HG02763 (cell line): ENCODE data around the gene DPYD.
"Not testable (repeated sequence)": the region's sequence is repeated elsewhere in the genome, so short reads cannot be mapped to it uniquely, and the experiment has no call there.

Source experiments
- ATAC-seq: cut with Tn5 transposase; IDR thresholded peaks from one replicate; pipeline ENCODE4 v1.9.1; 2021; ENCODE audit warnings: mild to moderate bottlenecking, moderate library complexity; ENCODE audit not compliant: unreplicated experiment

The DPYD gene

DNA sequence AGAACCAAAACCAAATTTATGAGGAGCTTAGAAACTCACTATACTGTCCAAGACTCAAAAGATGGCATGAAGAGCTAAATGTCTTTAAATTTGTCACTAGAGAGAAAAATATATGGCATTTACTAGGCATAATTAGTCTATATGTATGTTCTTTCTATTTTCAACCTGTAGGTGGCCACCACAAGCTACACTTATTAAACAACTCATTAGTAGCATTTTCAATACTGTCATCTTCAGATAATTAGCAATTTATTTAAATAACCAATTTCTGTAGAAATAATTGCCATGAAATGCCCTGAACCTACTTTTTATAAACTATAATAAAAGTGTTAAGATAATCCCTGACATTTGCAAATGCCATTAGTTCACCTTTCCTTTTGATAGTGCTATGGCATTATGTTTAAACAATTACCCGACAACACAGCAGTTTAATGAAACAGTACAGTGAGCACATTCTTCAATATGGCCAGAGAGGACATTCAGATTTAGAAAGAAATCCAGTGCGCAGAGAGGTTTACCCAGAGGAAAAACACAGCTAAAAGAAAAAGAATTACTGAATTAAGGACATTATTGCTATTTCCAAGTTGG lies 676.8 kb downstream of the DPYD start:
- ATAC-seq = no peak

DNA sequence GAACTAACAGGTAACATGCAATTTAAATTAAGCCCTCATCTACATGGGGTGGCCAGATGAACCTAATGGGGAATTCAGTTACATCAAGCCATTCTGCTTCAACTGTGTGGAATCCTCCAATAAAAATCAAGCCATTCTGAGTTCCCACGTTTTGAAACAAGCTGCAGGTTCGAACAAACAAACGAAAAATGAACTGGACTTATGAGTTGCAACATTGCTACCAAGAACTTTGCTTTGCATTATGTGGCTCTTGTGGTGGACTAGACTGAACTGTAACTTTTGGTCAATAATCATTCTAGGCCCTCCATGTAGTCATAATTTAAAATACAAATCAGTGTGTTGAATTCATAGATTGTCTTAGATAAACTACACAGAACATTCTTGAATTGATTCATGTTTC lies 682.0 kb downstream of the DPYD start:
- no peak for ATAC-seq

- ATAC-seq = not testable (repeated sequence)
Measured at GRCh38 chr1:97231354-97231753, 689.5 kb downstream of the DPYD start.

- no peak for ATAC-seq
Measured at GRCh38 chr1:97212671-97213070, 708.2 kb downstream of the DPYD start.

- ATAC-seq = no peak
Measured at GRCh38 chr1:97210307-97210706, 710.5 kb downstream of the DPYD start.

DNA sequence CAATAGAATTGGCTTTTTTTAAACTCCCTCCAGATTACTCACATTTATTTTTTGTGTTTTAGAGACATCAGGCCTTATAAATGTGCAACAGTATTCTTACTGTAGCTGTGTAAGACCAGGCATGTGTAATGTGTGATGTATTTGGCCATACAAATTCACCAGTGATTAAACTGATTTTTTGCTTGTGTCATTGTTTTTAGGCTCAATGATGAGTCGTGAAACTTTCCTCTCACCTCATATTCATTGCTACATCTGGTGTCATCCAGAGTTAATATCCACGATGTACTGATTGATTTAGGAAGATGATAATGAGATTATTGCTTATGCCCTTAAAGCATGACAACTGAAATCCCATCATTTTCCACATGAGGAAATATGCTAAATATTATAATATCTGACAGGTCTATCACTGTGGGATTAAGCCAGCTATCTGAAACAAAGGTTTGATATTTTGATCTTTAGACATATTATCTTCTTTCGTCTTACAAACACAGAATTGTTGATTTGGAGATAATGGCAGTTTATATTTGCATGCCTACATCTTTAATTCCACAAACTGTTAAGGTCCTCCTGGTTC lies 711.4 kb downstream of the DPYD start:
- no peak for ATAC-seq

DNA sequence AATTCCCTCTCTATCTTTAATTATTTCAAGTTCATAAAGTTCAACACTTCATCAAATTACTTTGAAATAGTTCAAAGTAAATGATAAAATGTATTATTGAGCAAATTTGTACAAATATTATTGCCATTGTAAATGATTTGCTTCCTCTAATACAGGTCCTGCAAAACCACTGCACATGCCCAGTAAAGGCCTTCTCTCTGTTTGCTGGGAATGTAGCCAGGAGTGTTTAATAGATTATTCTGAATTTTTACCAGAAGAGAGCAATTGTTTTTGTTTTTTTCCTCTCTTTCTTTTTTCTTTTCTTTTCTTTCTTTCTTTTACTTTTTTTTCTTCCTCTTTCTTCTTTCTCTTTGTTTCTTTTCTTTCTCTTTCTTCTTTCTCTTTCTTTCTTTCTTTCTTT lies 713.0 kb downstream of the DPYD start:
- ATAC-seq = no peak

- no peak for ATAC-seq
Measured at GRCh38 chr1:97204468-97204867, 716.4 kb downstream of the DPYD start.

DNA sequence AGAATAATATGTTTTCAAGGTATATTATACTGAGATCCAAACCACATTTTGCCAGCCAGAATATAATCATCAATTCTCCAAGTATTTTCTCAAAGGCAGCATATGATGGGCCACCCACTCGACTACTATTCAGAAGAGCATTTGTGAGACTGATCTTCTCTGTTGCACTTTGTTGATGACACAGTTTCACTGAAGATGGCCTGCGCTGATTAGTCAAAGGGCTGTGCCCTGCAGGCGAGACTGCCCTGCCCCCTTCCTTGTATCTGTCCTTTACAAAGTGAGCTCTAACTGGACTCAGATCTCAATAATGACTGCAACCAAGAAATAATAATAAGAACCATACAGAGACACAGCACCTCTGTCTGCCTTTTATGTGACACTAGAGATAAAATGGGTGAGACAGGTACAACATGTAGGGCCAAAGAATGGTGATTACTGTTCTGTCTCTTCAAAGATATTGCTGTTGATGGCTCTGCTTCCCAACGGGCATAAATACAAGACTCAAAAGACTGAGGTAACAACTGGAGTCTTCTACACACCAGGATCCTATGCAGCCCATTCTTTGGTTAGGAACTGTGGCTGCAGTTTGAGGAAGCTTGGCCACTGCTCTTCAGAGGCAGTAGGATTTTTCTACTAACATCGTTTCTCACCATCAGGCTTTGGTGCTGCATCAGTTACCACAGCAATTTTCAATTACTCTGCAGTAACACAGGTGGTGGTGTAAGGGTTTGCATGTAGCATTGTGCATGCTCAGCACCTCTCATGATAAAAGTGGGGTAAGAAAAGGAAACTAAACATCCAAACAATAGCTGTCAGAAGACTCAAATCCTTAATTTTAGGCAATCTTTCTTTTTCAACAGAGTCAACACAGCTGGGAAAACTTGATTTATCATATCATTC lies 718.1 kb downstream of the DPYD start:
- no peak for ATAC-seq

DNA sequence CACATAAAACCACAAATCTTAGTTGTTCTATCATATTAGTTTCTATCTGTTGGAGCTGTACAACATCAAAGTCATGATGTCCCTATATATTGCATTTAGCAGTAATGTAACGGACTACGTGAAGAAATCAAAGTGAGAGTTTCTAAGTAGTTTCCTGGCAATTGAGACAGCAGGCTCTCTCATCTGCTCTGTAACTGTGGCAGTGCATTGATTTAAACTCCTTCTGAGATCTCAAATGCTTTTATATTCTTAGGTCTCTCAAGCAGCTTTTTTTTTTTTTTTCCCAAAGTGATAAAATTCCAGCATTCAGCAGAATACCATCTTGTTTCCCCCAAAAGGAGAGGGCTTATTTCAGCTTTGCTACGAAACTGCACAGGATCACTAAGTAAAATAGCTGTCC lies 719.2 kb downstream of the DPYD start:
- ATAC-seq = no peak

DNA sequence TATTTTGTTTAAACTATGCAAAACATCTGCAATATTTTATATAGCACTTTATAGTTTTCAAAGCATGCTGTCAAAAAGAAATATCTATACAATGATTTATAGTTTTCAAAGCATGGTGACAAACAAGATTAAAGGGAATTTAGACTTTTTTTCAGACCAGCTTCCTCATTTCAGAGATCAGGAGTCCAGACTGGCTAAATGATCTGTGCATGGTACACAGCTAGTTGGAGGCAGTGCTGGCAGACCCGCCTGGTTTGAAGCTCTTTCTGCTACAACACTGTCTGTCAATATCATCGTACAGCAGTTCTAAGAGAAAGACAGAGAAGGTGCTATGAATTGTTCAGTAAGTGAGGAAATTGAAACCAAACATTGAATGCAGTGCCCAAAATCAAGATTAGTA lies 720.2 kb downstream of the DPYD start:
- ATAC-seq = no peak

- ATAC-seq = no peak
Measured at GRCh38 chr1:97196825-97197516, 723.9 kb downstream of the DPYD start.

- ATAC-seq = no peak
Measured at GRCh38 chr1:97192872-97193572, 727.8 kb downstream of the DPYD start.

DNA sequence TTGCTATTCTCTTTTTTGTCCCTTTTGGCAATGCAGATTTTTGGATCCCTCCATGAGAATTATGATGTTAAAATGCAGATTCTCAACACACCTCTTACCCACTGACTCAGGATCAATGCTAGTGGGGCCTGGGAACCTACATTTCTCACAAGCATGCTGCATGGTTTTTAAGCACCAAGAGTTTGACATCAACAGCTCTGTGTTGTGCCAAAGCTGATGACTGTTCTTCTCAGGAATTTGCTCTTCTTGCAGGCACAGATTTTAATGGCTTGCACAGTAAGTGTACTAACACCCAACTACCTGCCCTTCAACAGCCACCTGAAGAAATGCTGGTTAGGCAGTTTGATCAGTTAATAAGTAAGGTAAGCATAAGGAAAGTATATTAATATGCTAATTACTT lies 730.5 kb downstream of the DPYD start:
- ATAC-seq = no peak

DNA sequence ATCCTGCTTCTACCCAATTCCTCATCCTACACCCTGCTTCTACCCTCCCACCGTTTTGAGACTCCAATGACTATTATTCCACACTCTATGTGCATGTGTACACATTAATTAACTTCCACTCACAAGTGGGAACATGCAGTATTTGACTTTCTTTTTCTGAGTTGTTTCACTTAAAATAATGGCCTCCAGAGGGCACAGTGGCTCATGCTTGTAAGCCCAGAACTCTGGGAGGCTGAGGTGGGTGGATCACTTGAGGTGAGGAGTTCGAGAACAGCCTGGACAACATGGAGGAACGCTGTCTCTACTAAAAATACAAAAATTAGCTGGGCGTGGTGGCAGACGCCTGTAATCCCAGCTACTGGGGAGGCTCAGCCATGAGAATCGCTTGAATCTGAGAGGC lies 734.5 kb downstream of the DPYD start:
- no peak for ATAC-seq

DNA sequence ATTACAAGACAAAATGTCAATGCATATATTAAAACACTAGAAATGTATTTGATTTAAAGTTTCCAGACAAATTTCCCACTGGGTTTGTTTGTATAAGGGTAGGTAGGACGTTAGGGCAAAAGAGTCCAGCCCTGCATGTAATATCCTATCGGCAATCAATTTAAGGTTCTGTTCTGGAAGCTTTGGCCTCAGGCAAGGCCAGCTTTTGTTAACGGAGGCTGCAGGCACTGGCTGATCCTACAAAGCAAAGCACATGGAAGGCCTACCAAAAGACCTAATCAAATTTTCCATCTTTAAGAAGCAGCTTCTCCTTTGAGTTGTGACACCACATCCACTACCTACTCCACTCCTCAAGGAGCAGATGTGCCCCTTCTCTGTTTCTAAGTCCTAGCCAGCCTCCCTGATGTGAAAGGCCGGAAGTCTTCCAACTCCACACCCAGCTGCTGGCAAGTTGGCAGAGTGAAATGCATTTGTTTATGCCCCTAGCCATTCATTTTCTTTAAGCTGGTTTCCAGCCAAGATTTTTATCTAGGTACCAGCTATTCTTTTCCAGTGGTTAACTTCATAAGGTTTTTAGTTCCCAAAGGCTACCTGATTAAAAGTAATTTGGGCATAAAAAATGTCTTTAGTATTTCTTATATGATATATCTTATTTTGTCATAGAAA lies 746.7 kb downstream of the DPYD start:
- ATAC-seq = no peak

- no peak for ATAC-seq
Measured at GRCh38 chr1:97170300-97170699, 750.5 kb downstream of the DPYD start.

- no peak for ATAC-seq
Measured at GRCh38 chr1:97168056-97168455, 752.8 kb downstream of the DPYD start.

GRCh38 chr1:97167246-97167645 lies 753.6 kb downstream of the DPYD start:
- ATAC-seq = no peak

DNA sequence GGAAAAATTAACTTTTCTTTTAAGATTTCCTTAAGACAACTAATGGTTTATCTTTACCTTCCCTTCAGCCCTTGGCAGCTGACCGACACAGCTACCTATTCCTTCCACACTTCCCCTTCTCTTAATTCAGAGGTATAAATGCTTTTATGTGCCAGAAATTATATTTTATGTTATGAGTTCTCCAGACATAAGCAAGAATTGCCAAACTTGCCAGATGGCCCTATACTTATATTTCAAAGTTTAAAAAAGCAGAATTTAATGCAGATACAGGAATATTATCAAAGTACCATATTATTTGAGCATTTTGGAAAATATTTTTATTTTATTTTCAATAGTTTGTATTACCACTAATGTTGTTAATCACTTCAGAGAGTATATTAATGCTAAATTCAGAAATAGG lies 754.2 kb downstream of the DPYD start:
- ATAC-seq = no peak

DNA sequence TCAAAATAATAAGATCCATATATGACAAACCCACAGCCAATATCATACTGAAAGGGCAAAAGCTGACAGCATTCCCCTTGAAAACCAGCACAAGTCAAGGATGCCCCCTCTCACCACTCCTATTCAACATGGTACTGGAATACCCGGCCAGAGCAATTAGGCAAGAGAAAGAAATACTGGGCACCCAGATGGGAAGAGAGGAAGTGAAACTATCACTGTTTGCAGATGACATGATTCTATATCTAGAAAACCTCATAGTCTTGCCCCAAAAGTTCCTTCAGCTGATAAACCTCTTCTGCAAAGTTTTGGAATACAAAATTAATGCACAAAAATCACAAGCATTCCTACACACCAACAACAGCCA lies 756.6 kb downstream of the DPYD start:
- no peak for ATAC-seq
